HG03196 (cell line): ENCODE results near the gene TRIM9.

Experiments
- ATAC-seq: cut with Tn5 transposase; IDR thresholded peaks from one replicate; pipeline ENCODE4 v1.9.1; 2021; ENCODE audit not compliant: unreplicated experiment

Gene TRIM9

DNA sequence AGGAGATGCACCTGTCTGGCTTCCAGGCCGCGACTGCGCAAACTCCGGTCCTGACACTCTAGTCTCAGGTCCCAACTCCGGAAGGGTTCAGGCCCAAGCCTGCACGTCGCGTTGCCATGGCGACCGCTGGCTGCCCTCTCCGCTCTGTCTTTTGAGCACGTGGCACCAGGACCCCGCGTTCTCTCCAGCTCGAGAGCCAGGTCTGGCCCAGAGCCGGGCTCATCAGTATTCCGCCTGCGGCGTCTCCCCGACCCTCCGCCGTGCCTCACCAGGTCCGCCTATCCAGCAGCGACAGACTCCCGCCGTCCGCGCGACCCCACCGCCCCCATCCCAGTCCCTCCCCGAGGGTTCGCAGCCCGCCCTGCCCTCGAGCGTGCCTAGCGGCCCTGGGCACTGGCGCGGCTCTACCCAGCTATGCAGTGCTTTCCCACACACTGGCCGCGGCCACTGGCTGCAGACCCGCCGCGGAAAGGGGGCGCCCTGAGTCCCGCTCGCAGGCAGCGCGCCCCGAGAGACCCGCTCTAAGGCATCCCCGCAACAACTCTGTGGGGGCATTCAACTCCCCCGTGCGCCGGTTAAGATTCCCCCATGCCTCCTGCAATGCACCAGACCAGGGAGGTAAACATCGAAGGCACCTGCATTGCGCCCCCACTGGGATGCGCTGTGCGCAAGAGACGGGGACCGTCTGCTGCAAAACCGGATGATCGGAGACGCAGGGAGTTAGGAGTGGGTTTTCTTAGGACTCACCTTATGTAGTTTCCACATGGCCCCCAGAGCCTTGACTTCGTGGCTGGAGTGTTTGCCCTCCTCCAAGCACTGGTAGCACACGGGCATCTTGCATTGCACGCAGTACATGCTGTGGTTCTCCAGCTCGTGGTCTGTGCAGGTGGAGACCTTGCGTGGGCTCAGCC, 1.3 kb downstream of the TRIM9 start:
- ATAC-seq: no peak

DNA sequence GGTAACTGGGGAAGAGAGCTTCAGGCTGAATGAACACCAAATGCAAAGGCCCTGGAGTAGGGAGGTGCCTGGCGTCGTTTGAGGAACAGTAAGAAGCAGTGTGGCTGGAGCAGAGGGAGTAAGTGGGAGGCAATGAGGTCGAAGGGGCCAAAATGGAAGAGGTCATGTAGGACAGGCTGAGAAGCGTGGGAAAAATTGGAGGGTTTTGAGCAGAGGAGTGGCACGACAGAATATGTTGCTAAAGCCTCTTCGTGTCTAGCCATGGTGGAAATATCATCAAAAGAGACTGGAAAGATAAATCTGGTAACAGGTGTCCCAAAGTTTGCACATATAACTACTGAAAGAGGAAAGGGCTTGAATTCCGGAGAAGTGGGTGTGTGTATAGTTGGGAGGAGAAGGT, 1.9 kb downstream of the TRIM9 start:
- ATAC-seq: no peak

DNA sequence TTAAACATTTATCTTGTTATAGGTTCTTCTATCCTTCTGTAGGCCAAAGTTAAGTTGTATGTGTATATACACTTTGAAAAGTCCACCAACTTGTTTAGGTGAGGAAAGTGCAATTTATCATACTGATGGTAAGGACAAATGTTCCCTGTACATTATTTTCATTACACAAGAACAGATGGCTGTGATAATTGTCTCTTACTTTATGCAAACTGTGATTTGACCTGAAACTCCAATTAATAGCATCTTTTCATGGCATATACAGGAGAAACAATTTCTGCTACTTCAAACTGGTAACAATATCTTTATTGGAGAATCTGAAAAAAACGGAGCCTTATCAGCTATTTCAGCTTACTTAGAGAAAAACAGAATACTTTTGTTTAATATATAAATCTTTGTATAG, 5.6 kb downstream of the TRIM9 start:
- ATAC-seq: no peak

DNA sequence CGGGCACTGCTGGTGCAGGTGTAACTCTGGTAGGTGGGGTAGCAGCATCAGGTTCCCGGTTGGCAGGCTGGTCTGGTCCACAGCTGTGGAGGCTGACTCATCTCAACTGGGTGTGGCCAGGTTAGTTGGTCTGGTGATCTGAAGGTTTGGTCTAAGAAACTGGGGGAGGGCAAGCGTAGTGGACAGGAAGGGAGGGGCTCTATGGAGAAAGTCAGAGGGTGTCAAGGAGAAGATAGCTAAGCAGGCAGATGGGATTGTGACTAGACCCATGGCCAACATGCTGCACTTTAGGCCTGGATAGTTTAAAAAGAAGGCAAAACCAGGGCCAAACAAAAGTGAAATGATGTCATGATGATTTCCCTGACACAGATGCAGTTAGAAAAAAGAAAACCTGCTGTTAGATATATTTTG, 7.9 kb downstream of the TRIM9 start:
- no peak for ATAC-seq

DNA sequence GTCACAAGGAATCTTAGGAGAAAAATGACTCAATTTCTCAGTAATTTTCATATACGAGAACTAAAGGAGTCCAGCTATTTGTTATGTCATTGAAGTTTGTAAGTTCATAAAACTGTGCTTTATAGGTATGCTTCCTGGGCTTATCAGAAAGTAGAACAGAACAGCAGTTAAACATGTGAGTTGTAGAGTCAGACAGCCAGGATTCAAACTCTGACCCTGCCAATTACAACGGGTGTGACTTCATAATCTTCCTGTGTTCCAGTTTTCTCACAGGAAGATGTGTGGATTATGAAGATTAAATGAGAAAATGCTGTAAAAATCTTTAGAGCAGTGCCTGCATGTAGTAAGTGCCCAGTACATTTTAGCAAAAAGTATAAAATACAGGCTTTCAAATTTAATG, 8.9 kb downstream of the TRIM9 start:
- no peak for ATAC-seq

DNA sequence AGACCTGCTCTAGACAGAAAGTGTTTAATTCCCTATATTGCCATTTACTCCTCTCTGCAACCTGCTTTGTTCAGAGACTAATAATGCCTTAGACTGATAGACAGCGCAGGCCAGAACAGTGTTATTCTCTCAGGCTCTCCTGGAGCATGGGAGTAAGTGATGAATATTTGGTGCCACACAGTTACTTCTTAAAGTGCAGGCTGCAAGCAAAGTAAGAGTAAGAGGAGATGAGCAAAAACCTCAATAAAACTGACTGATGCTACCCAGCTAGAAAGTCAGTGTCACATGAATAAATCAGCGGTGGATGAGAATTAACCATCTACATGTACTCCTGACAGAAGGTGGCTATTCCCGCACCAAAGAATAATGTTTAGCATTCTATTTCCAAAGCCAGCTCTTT, 9.9 kb downstream of the TRIM9 start:
- no peak for ATAC-seq

DNA sequence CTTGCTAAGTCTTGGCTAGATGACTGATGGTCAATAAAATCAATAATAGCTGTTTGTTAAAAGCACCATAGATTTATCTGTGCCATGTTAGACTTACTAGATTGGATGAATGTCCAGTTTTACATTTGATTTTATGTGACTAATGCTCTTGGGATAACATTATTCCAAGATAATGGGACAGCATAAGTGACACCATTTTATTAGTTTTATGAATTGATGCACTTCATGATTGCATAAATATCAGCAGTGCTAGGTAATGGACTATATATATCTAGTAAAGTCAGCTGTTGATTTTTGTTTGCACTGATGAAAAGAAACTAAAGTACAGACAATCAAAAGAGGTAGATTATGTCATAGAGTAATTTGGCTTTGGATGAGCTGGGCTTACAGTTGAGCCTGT, 10.4 kb downstream of the TRIM9 start:
- no peak for ATAC-seq

DNA sequence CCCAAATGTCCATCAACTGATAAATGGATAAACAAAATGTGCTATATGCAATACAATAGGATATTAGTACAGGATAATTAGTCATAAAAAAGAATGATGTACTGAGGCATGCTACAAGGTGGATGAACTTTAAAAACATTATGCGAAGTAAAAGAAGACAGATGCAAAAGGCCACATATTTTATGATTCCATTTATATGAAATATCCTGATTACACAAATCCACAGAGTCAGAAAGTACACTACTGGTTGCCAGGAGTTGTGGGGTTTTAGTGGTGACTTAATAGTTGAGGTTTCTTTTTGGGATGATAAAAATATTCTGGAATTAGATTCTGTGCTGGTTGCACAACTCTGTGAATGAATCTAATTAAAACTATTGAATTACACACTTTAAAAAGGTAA, 12.6 kb downstream of the TRIM9 start:
- no peak for ATAC-seq

DNA sequence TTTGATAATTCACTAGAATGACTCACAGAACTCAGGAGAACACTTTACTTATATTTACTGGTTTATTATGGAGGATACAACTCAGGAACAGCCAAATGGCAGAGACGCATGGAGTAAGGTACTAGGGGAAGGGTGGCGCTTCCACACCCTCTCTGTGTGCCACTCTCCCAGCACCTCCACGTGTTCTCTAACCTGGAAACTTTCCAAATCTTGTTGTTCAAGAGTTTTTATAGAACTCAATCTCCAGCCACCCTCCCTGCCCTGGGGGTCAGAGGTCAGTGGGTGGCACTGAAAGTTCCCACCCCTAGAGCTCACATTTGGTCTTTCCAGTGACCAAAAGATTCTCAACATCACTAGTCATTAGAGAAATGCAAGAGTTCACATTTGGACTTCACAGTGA, 13.2 kb downstream of the TRIM9 start:
- no peak for ATAC-seq

DNA sequence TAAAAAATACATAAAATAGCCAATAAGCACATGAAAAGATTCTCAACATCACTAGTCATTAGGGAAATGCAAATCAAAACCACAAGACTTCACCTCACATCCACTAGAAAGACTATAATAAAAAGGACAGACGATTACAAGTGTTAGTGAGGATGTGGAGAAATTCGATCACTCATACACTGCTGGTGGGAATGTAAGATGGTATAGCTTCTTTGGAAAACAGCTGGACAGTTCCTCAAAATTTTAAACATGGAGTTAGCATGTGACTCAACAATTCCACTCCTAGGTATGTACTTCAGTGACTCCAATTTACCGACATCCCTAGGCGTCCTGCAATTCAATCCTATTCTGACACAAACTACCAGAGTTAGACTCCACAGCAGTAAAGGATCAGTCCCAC, 13.7 kb downstream of the TRIM9 start:
- no peak for ATAC-seq

DNA sequence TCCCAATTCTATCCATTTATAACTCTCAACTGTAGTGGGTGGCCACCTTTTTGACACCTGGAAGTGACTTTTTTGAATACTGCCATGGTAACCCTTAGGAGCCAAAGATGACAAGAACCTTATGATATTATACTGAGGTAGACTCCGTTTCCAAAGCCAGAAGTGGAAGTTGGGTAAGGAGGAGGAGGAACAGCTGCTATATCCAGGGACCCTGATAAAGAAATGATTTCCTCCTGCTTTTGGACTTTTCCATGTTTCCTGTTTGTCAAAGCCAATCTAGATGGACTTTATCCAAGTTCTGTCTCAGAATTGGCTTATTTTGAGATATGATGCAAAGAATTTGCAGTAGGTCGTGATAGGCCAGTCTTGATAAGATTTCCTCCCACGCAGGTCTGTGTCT, 14.3 kb downstream of the TRIM9 start:
- ATAC-seq: no peak

DNA sequence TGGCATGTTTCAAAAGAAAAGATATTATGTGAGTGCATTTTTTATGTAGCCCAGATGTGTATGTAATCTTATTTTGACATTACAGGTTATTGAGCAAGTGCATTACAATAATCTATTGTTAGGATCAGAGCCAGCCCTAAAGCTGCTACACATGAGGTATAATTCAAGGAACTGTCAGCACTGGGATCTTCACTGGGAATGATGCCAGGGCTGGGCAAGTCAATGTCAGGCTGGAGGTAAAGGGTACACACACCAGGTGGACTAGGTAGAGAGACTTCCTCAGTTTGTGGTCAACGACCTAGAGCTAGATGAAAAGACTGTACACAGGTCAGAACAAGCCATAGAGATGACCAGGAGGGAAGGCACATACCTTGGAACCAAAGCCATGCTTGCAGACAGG, 15.4 kb downstream of the TRIM9 start:
- ATAC-seq: no peak

DNA sequence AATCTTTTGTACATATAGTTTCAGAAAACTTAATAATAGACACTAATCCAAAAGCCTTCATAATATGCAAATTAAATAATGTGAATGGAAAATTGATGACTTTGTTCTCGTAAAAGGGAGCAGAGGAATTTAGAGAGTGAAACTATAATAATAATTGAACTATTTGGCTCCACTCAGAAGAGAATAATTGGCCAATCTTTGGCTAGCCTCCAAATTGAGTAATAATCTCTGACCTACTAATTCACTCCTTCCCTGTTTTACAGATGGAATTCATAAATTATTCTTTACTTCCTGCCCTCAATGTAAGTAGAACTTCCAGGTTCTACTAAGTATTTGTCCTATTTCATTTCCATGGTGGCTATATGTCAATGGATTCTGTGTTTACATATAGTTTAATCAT, 15.8 kb downstream of the TRIM9 start:
- ATAC-seq: no peak

DNA sequence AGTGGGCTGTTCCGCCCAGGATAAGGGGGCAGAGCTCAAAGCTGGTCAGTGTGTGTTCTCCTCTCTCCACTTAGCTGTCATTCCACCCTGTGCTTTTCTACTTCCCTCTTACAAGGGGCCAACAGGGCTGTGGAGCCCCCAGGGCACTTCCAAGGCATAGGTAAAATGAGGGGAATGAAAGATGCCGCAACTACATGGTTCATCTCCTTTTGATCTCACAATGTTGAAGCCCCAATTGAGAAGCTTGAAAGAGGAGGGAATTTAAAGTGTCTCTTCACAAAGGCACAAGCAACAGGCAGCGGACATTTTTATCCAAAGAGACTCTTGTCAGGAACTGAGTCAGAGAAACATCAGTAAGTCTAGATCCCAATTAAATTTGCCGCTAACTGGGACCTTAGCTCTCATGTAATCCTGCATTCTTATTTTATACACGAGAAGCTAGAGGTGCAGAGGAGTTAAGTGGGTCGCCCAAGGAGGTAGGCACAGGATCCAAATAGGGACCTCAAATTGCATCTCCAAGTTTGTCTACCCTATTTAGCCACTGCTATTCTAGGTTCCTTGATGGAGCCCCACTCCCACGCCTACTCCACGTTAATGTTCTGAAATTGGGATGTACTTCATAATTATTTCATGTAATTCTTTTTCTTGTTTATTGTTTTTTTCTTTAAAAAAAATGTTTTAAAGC, 20.1 kb downstream of the TRIM9 start:
- no peak for ATAC-seq

DNA sequence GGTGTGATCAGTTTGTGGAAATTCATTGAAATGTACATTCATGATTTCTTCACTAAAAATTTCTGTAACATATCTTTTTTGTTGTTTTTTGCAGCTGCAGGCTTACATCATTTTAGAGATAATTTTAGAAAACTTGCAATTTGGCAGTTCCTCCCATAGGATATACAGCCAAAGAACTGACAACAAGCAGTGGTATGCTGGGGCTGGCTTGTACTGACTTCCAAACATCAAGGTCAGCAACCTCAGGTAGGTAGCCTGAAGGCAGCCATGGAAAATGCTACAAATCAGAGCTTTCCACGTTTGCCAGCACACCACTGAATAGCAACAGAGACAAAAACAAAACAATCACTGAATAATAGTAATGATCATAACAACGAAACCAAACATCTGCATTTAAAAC, 21.2 kb downstream of the TRIM9 start:
- ATAC-seq: no peak

DNA sequence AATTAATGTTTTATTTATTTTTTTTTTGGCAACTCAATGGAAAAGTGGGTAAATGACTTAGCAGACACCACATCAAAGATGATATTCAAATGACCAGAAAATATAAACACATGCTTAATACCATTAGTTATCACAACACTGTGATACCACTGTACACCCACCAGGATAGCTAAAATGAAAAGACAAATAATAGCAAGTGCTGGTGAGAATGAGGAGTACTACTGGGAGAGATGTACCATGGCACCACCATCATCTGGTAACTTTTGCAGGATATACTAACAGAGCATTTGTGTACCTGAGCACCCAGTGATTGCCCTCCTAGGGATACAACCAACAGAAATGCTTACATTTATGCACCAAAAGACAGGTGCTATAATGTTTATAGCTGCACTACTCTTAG, 21.9 kb downstream of the TRIM9 start:
- ATAC-seq: no peak

DNA sequence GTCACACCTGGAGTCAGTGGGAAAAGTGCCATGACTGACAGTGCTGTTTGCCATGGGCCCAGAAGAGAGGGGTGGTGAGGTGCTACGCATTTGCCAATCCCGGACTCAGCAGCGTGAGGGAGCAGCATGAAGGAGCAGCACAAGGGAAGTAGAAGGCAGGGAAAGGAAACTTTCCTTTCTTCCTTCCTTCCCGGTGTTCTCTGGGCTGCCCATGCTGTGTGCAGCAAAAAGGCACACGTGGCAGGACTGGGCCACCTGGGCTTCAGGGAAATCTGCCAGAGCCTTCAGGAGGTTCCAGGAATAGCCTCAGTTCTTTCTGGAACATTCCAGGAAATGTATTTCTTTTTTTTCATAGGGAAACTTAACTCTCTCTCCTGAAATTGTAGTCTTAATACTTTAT, 23.0 kb downstream of the TRIM9 start:
- ATAC-seq: no peak

DNA sequence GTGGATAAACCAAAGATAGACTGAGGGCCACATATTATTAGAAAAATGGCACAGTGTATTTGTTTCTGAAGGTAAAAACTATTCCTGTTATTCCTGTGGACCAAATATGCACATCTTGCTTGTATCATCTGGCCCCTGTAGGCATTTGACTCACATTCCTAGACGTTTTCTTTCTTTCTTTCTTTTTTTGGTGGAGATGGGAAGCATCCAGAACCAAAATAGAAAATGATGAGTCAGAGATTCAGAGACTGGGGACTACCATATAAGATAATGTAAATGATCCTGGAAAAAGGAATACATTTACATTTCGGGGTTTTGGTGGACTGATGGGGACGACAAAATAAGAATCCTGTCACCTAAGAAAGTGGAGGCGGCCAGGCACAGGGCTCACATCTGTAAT, 24.2 kb downstream of the TRIM9 start:
- ATAC-seq: no peak

DNA sequence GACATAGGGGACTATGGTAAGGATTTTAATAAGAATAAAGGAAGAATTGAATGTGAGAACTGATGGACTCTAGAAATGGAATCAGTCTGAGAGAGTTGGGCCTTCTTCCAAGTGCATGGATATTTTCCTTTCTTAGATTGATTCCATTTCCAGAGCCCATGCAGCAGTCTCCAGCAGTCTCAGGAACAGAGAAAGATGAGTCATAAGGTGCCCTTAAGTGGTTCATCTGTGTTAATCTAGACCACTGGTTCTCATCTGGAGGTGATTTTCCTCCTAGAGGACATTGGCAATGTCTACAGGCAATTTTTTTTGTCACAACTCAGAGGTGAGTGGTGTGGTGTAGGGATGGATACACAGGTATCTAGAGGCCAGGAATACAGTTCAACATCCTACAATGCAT, 25.9 kb downstream of the TRIM9 start:
- ATAC-seq: no peak

DNA sequence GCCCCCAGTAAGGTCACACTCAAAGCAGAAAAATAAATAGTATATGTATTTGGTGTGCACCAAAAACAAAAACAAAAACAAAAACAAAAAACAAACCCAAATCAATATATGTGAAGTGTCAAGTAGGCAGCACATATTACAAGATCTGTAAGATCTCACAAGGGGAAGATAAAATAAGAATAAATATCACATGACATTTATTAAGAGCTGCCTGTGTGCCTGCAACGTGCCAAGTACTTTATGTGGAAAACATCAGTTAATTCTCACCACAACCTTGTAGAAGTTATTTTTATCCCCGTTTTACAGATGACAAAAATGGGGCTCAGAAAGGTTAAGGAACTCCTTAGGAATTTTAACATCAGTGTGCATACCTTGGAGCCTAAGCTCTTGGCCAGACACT, 26.6 kb downstream of the TRIM9 start:
- ATAC-seq: no peak

DNA sequence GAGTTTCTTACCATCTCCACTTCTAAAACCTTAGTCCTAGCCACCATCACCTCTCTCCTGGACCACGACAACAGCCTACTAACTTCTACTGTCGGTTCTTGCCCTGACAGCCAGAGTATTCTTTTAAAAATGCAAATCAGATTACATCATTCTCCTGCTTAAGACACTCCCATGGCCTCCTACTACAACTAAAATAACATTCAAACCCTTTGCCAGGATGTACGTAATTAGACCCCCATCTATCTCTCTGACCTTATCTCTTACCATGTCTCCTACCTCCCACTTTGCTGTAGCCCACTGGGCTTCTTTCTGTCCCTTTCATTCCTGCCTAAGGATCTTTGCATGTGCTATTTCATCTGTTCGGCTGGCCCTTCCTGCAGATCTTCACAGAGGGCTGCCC, 27.6 kb downstream of the TRIM9 start:
- no peak for ATAC-seq

DNA sequence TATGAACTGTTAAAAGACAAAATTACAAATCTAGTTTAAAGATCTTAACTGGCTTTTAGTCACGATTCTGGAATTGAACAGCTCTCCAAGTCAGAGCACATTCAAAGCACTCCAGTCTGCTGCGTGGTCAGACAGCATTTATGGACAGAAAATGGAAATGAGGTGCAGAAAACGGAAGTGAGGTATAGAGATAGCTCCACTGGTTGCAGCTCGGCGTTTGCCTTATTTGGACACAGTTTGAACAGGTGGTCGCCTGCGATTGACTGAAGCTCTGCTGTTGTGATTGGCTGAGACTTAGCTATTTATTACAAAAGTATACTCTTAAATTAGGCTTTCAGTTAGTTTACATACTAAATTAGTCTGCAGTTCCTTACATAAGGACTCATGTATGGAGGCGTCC, 28.3 kb downstream of the TRIM9 start:
- ATAC-seq: no peak

DNA sequence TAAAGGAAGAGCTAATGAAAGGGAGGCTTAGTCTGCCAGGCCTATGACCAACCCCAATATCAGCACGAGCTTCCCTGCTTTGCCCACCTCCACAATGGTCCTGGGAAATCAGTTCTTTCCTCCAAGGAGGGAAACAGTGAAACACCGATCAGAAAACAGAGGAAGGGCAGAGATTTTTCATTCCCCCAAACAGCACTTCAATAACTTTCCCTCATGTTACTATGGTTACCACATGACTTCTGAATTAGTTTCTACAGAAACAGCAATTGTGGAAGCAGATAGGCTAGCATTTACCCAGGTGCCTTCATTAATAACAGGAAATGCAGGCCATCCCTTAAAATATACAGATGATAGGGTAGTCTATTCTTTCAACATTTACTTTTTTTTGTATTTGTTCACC, 35.9 kb downstream of the TRIM9 start:
- no peak for ATAC-seq
